Hepatocyte (in vitro differentiated cells): ENCODE results near the gene TXNRD2. TPM values are rescaled to one million over a fixed set of nuclear protein-coding genes. Genes with fewer than 3 reads are reported as not detected.

Experiments used
- DNase-seq: peaks from one replicate; pipeline ENCODE4 v3.0.0-alpha.2; 2016; ENCODE audit warnings: low spot score
- H2AFZ ChIP-seq: fragments of 200-600 bp; sonication (generic); 2 replicates; pipeline ENCODE4 v1.6.0; 2016; ENCODE audit warnings: antibody characterized with exemption, mild to moderate bottlenecking
- H3K27ac ChIP-seq: fragments of 200-600 bp; sonication (generic); 2 replicates; pipeline ENCODE4 v1.5.1; 2016; ENCODE audit warnings: mild to moderate bottlenecking
- H3K27me3 ChIP-seq: fragments of 200-600 bp; sonication (generic); 2 replicates; pipeline ENCODE4 v1.6.1; 2016
- H3K36me3 ChIP-seq: fragments of 200-600 bp; sonication (generic); replicated peaks from 2 replicates; pipeline ENCODE4 v1.5.1; 2016; ENCODE audit warnings: low read depth; ENCODE audit not compliant: insufficient read depth
- H3K4me1 ChIP-seq: fragments of 200-600 bp; sonication (generic); 2 replicates; pipeline ENCODE4 v1.5.1; 2016; ENCODE audit warnings: mild to moderate bottlenecking, moderate library complexity; ENCODE audit not compliant: insufficient read depth
- H3K4me2 ChIP-seq: fragments of 200-600 bp; sonication (generic); 2 replicates; pipeline ENCODE4 v1.6.0; 2016
- H3K4me3 ChIP-seq: fragments of 200-600 bp; sonication (generic); 2 replicates; pipeline ENCODE4 v1.5.1; 2016; ENCODE audit warnings: mild to moderate bottlenecking
- H3K79me2 ChIP-seq: fragments of 200-600 bp; sonication (generic); 2 replicates; pipeline ENCODE4 v1.6.0; 2017; ENCODE audit warnings: mild to moderate bottlenecking
- H3K9me2 ChIP-seq: fragments of 200-600 bp; sonication (generic); replicated peaks from 2 replicates; pipeline ENCODE4 v1.6.0; 2017; ENCODE audit warnings: mild to moderate bottlenecking; ENCODE audit not compliant: insufficient read depth
- H3K9me3 ChIP-seq: fragments of 200-600 bp; sonication (generic); 2 replicates; pipeline ENCODE4 v1.5.1; 2016; ENCODE audit warnings: low read depth, mild to moderate bottlenecking
- H4K20me1 ChIP-seq: fragments of 200-600 bp; sonication (generic); 2 replicates; pipeline ENCODE4 v1.6.0; 2016; ENCODE audit warnings: mild to moderate bottlenecking; ENCODE audit not compliant: insufficient read depth, poor library complexity, severe bottlenecking
- EZH2 ChIP-seq: fragments of 200-600 bp; sonication (generic); IDR thresholded peaks from 2 replicates; pipeline ENCODE4 v1.6.1; 2016; ENCODE audit warnings: antibody characterized with exemption, mild to moderate bottlenecking, borderline replicate concordance
- EZH2phosphoT487 ChIP-seq: fragments of 200-600 bp; sonication (generic); IDR thresholded peaks from one replicate; pipeline ENCODE4 v1.6.1; 2018; ENCODE audit warnings: antibody characterized with exemption, mild to moderate bottlenecking, low read depth, moderate library complexity; ENCODE audit not compliant: unreplicated experiment, severe bottlenecking
- WGBS: methylation state at CpG from one replicate; pipeline ENCODE4 v1.1.6; 2016; ENCODE audit warnings: low lambda C conversion rate; ENCODE audit errors: missing lambda C conversion rate; 5-methylcytosine and 5-hydroxymethylcytosine counted together
- polyA plus RNA-seq: library from polyadenylated mRNA; unstranded; fragments of >200 nt; fragmentation: Nextera tagmentation; extraction: Ambion mirVana; gene quantifications from 2 replicates; pipeline ENCODE4 v1.2.1, GENCODE V29; 2016
- total RNA-seq: library from RNA; depleted of rRNA; stranded (reverse); fragments of >200 nt; gene quantifications from 2 replicates; pipeline ENCODE4 v1.2.3, GENCODE V29; 2014
- TF ChIP-seq, protein P1 (sequence below): fragments of 200-600 bp; sonication (generic); IDR thresholded peaks from 2 replicates; pipeline ENCODE4 v1.5.1; 2016; ENCODE audit warnings: antibody characterized with exemption, mild to moderate bottlenecking; ENCODE audit not compliant: poor library complexity

TXNRD2 gene
- total and polyA plus RNA-seq, 2 experiments from 2014 or later, result 0.60 to 2.1 TPM

DNA sequence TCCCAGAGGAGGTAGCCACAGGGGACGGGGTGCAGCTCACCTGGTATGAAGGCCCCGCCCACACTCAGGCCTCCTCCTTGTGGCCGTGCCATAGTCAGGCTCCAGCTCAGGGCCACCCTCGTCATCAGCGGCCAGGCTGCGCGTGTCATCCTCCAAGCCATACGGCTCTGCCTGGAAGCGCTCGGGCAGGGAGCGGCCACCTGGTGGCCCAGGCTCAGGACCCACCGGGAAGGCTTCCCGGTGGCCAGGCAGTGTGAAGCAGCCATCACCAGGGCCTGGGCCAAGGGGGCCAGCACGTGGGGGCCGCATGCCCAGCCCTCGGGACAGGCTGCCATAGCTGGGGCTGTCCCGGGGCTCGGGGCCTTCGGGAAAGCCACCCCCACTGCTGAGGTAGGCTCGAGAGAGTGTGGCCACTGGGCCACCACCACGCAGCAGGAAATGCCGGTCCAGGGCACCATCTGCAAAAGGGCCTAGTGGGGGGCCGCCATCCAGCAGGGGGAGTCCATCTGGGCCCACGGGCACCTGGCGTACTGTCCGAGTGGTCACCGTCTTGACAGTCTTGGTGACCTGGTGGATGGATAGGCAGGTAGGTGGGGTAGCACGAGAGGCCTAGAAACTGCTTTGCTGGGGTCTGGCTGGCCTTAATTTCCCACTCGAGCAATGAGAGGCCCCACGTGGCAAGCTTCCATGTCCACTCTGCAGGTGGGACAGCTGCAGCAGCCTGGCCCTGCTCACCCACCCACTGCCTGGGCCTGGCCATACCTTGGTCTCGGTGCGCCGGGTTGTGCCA is 39.7 kb upstream of the TXNRD2 start:
- Histone ChIP-seq H3K27me3 (no peaks in the 10 kb centered on the region), H3K9me2 (no peaks in the 10 kb centered on the region), H3K4me1 (peaks cover 12% of the 10 kb centered on the region), H3K79me2 (peaks cover 13% of the 10 kb centered on the region), H3K27ac (no peak overlapping the region), H3K4me3 (no peak overlapping the region), H3K36me3 (no peaks in the 10 kb centered on the region), H2AFZ (no peak overlapping the region), H4K20me1 (peaks cover 9% of the 10 kb centered on the region), H3K4me2 (no peak overlapping the region), H3K9me3 (no peaks in the 10 kb centered on the region)
- 97% methylated on average over 29 of the region's 33 CpGs for WGBS
- TF ChIP-seq, protein P1, sequence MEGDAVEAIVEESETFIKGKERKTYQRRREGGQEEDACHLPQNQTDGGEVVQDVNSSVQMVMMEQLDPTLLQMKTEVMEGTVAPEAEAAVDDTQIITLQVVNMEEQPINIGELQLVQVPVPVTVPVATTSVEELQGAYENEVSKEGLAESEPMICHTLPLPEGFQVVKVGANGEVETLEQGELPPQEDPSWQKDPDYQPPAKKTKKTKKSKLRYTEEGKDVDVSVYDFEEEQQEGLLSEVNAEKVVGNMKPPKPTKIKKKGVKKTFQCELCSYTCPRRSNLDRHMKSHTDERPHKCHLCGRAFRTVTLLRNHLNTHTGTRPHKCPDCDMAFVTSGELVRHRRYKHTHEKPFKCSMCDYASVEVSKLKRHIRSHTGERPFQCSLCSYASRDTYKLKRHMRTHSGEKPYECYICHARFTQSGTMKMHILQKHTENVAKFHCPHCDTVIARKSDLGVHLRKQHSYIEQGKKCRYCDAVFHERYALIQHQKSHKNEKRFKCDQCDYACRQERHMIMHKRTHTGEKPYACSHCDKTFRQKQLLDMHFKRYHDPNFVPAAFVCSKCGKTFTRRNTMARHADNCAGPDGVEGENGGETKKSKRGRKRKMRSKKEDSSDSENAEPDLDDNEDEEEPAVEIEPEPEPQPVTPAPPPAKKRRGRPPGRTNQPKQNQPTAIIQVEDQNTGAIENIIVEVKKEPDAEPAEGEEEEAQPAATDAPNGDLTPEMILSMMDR, result no peak
- TF ChIP-seq EZH2 (no peak), EZH2phosphoT487 (no peak)
- DNase-seq, result no peak

DNA sequence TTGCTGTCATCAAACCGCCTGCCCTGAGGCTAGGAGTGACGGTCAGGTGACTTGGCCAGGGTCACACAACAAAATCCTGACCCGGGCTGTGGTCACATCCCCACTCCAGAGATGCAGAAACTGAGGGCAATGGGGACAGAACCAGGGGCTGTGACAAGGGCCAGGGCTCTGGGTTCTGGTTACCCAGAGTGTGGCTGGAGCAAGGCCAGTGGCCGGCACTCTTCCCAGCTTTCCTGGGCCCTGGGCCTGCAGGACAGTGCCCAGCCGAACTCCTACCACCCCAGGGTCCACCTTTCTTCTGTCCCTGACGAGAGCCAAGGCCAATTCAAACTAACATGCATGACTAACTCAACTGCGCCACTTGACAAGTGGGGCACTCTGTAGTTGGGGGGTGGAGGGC is 39.1 kb upstream of the TXNRD2 start:
- H2AFZ ChIP-seq, result no peak overlapping the region
- peaks cover 6% of the 10 kb centered on the region for H4K20me1 ChIP-seq
- peaks cover 11% of the 10 kb centered on the region for H3K79me2 ChIP-seq
- H3K4me2 ChIP-seq, result no peak overlapping the region
- H3K4me3 ChIP-seq, result no peak overlapping the region
- H3K27ac ChIP-seq, result no peak overlapping the region
- no peaks in the 10 kb centered on the region for H3K9me3 ChIP-seq
- no peak for TF ChIP-seq EZH2
- TF ChIP-seq, protein P1, result no peak
- no peak for DNase-seq
- no peaks in the 10 kb centered on the region for H3K36me3 ChIP-seq
- H3K27me3 ChIP-seq, result no peaks in the 10 kb centered on the region
- 91% methylated on average over 7 of the region's 7 CpGs for WGBS
- H3K4me1 ChIP-seq, result peaks cover 12% of the 10 kb centered on the region
- no peaks in the 10 kb centered on the region for H3K9me2 ChIP-seq

DNA sequence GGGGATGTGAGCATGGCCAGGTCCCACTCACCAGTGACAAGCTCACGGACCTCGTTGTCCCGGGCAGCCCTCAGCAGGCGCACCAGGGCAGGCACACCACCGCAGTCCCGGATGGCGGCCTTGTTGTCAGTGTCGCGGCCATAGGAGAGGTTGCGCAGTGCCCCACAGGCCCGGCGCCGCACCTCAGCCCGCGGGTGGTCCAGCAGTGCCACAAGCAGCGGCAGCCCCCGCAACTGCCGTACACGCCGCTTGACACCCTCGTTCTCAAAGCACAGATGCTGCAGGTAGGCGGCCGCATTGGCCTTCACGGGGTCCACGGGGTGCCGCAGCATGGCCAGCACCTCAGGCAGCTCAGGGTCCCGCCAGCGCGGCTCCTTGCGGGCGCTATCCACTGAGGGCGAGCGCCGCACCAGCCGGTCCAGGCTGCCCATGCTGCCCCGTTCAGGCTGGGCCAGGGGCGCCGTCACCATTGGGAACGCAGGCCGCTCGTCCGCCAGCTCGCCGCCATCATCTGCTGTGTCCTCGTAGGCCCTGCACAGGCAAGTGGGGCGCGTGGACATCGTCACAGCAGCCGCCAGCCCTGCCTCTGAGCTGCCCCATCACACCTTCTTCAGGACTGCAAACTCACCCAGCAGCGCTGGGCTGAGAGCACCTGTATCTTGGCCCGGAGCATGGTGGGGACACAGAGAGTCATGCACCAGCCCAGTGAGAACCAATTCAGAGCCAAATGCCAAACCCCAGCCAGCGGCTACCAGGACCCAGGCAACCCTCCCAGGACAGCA is 38.3 kb upstream of the TXNRD2 start:
- Histone ChIP-seq H3K4me3 (no peak overlapping the region), H3K9me3 (no peaks in the 10 kb centered on the region), H3K4me2 (no peak overlapping the region), H3K9me2 (no peaks in the 10 kb centered on the region), H3K79me2 (peaks cover 4% of the 10 kb centered on the region), H3K27ac (no peak overlapping the region), H2AFZ (no peak overlapping the region), H3K36me3 (no peaks in the 10 kb centered on the region), H3K4me1 (peaks cover 12% of the 10 kb centered on the region), H4K20me1 (no peaks in the 10 kb centered on the region), H3K27me3 (no peaks in the 10 kb centered on the region)
- DNase-seq, result no peak
- 96% methylated on average over 50 of the region's 52 CpGs for WGBS
- TF ChIP-seq, protein P1, result no peak
- TF ChIP-seq EZH2phosphoT487, result no peak
- no peak for TF ChIP-seq EZH2
